IMR-90 (cell line): Measurements from ENCODE around the gene CATSPERE.

Source experiments
- POLR2A ChIP-seq: IDR thresholded peaks from 2 replicates; pipeline ENCODE4 v1.6.1; 2012; ENCODE audit warnings: mild to moderate bottlenecking, low read depth, low read length
- RAD21 ChIP-seq: IDR thresholded peaks from 2 replicates; pipeline ENCODE4 v1.6.1; 2012; ENCODE audit warnings: low read length, improper control_type of control experiment
- TF ChIP-seq, protein P1 (sequence below): conservative IDR thresholded peaks from 2 replicates; pipeline ENCODE4 v1.5.1; 2012; ENCODE audit warnings: mild to moderate bottlenecking, low read depth, low read length, improper control_type of control experiment

GRCh38 chr1:244652623-244653438 is 191.8 kb downstream of the CATSPERE start, which contains the start of gene DESI2:
- TF ChIP-seq RAD21 = peak; percentile 27; the same call in 1 of the 2 replicates
- TF ChIP-seq, protein P1, sequence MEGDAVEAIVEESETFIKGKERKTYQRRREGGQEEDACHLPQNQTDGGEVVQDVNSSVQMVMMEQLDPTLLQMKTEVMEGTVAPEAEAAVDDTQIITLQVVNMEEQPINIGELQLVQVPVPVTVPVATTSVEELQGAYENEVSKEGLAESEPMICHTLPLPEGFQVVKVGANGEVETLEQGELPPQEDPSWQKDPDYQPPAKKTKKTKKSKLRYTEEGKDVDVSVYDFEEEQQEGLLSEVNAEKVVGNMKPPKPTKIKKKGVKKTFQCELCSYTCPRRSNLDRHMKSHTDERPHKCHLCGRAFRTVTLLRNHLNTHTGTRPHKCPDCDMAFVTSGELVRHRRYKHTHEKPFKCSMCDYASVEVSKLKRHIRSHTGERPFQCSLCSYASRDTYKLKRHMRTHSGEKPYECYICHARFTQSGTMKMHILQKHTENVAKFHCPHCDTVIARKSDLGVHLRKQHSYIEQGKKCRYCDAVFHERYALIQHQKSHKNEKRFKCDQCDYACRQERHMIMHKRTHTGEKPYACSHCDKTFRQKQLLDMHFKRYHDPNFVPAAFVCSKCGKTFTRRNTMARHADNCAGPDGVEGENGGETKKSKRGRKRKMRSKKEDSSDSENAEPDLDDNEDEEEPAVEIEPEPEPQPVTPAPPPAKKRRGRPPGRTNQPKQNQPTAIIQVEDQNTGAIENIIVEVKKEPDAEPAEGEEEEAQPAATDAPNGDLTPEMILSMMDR = peak; percentile 36; the same call in 1 of the 2 replicates
- peak; percentile 98 for TF ChIP-seq POLR2A
